DOHH2 (cell line): ENCODE results near the gene VTA1.

Experiments
- EZH2phosphoT487 ChIP-seq: fragments of 200-600 bp; sonication (generic); IDR thresholded peaks from 2 replicates; pipeline ENCODE4 v1.6.1; 2017; ENCODE audit warnings: borderline replicate concordance, mild to moderate bottlenecking, antibody characterized with exemption, low read length, moderate library complexity, mixed read lengths
- TF ChIP-seq, protein P1 (sequence below): fragments of 200-600 bp; sonication (generic); IDR thresholded peaks from one replicate; pipeline ENCODE4 v1.5.1; 2014; ENCODE audit warnings: antibody characterized with exemption, mild to moderate bottlenecking, low read depth, low read length; ENCODE audit not compliant: poor library complexity, severe bottlenecking

DNA sequence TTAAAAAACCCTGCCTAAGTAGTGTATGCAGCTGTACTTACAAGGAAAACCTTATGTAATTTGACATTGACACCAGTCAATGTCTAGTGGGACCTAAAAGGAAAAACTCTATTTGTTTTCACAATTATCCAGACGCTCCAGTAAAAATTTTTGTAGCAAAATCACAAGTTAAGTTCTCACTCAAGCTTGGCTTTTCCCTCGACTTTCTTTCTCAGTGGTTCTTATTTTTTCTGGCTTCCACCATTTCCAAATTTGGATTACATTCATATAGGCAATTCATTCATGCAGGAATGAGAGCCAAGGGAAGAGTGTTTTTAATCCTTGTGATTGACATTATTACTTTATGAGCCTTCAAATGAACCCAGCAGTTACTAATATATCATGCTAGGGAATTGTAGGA, 88.7 kb downstream of the VTA1 start:
- TF ChIP-seq, protein P1, sequence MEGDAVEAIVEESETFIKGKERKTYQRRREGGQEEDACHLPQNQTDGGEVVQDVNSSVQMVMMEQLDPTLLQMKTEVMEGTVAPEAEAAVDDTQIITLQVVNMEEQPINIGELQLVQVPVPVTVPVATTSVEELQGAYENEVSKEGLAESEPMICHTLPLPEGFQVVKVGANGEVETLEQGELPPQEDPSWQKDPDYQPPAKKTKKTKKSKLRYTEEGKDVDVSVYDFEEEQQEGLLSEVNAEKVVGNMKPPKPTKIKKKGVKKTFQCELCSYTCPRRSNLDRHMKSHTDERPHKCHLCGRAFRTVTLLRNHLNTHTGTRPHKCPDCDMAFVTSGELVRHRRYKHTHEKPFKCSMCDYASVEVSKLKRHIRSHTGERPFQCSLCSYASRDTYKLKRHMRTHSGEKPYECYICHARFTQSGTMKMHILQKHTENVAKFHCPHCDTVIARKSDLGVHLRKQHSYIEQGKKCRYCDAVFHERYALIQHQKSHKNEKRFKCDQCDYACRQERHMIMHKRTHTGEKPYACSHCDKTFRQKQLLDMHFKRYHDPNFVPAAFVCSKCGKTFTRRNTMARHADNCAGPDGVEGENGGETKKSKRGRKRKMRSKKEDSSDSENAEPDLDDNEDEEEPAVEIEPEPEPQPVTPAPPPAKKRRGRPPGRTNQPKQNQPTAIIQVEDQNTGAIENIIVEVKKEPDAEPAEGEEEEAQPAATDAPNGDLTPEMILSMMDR: no peak
- TF ChIP-seq EZH2phosphoT487: no peak
